Thyroid gland (tissue), 4 donors: ENCODE measurements around the gene SYN1.

ENCODE experiments used
- POLR2A ChIP-seq, 2 donors: fragments of 450-650 bp; IDR thresholded peaks; one replicate each; pipeline ENCODE4 v1.6.1; 2017; ENCODE audit warnings: antibody characterized with exemption in 2 of 2, mild to moderate bottlenecking in 2 of 2, moderate library complexity in 1 of 2
- TF ChIP-seq, protein P1 (sequence below), 6 experiments: fragments of 200-600 bp in 3 of 6; fragments of 450-650 bp in 3 of 6; sonication (generic) in 3 of 6; IDR thresholded peaks; one replicate each; pipeline ENCODE4 v1.5.1; 2016 to 2019; ENCODE audit warnings: antibody characterized with exemption in 6 of 6, mild to moderate bottlenecking in 2 of 6, inconsistent platforms in 1 of 6, moderate library complexity in 1 of 6

DNA sequence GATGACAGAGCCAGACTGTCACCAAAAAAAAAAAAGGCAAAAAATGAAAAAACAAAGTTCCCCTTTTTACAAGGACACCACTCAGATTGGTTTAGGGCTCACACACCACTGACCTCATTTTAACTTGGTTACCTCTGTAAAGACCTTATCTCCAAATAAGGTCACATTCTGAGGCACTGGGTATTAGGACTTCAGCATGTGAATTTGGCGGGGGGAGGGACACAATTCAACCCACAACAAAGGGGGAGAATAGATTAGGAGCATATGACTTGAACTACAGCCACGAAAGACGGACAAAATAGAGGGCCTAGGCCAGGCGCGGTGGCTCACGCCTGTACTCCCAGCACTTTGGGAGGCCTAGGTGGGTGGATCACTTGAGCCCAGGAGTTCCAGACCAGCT, 89.6 kb downstream of the SYN1 start:
- TF ChIP-seq, protein P1, sequence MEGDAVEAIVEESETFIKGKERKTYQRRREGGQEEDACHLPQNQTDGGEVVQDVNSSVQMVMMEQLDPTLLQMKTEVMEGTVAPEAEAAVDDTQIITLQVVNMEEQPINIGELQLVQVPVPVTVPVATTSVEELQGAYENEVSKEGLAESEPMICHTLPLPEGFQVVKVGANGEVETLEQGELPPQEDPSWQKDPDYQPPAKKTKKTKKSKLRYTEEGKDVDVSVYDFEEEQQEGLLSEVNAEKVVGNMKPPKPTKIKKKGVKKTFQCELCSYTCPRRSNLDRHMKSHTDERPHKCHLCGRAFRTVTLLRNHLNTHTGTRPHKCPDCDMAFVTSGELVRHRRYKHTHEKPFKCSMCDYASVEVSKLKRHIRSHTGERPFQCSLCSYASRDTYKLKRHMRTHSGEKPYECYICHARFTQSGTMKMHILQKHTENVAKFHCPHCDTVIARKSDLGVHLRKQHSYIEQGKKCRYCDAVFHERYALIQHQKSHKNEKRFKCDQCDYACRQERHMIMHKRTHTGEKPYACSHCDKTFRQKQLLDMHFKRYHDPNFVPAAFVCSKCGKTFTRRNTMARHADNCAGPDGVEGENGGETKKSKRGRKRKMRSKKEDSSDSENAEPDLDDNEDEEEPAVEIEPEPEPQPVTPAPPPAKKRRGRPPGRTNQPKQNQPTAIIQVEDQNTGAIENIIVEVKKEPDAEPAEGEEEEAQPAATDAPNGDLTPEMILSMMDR (IDR thresholded peaks at IDR 0.05), result no peak
- no peak for TF ChIP-seq POLR2A (IDR thresholded peaks at IDR 0.05)
